Measurements from ENCODE around the gene FCRL6. TPM values are rescaled to one million over a fixed set of nuclear protein-coding genes. Genes with fewer than 3 reads are reported as not detected.

FCRL6 gene
- total and polyA plus RNA-seq, 2 of the 13 experiments (the other 11 are each of a cell fraction or from before 2014, with no cell fraction given): not detected

DNA sequence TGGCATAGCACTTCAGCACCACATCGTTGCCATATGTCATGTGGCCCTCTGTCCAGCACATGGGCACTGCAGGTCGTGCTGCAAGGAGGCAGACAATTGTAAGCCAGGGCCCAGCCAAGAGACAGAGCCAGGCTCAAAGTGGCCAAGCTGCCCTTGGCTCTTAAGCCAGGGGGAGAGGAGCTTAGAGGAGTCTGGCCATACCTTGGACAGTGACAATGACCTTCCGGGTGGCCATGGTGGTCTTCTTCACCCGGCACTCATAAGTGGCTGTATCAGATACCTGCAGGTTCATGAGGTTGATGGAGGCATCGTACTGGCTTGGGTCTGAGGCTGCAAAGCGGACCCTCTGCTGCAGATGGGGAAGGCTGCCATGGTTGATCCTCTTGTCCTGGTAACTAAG lies 55.7 kb downstream of the FCRL6 start (continued):
- no peak for TF ChIP-seq ZNF562 (CRISPR knock-in tag; IDR thresholded peaks at IDR 0.05; ENCODE audit: borderline replicate concordance)

DNA sequence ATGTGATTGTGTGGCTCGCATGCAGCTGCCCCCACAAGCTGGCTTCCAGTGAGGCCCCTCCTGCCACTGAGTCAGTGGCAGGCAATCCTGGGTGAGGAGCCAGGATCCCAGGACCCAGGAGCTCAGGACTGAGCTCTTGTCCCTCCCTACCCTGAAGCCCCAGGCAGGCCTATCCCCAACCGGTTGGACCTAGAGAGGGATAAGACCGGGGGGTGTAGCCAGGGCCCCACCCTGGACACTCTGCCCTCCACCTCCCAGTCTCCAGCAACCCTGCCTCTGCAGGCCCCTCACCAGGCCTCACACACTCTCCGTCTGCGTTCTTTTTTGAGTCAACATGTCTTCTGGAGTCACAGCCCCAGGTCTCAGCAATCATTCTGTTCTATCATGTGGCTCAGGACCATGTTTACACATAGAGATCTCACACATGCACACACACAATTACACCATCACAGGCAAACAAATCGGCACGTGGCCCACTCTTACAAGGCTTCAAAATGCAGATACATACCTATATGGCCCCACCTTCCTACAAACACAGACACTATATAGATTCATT lies 57.7 kb downstream of the FCRL6 start:
- Histone ChIP-seq H3K27me3 (ENCODE audit: control insufficient read depth in 1 of 2, insufficient read depth in 2 of 2, low read length in 2 of 2) (peaks cover 7 to 30% of the 10 kb centered on the region in 2 experiments; a peak in 3 of 5 replicates), H3K79me2 (ENCODE audit: insufficient read depth, low read length) (no peaks in the 10 kb centered on the region), H3K9ac (ENCODE audit: insufficient read depth, low read depth, low read length) (no peak overlapping the region), H3K9me3 (ENCODE audit: low read length) (no peaks in the 10 kb centered on the region), H3K27ac (ENCODE audit: extremely low read length, insufficient read depth, low read length) (no peak overlapping the region), H3K4me2 (ENCODE audit: low read depth, low read length) (no peak overlapping the region), H2AFZ (ENCODE audit: low read length) (no peak overlapping the region), H4K20me1 (ENCODE audit: insufficient read depth, low read length) (no peaks in the 10 kb centered on the region), H3K36me3 (replicated peaks in 1 of 2; ENCODE audit: control insufficient read depth in 1 of 2, insufficient read depth in 2 of 2, low read length in 2 of 2) (no peaks in the 10 kb centered on the region), H3K4me1 (ENCODE audit: insufficient read depth, low read length) (no peaks in the 10 kb centered on the region), H3K4me3 (replicated peaks in 1 of 3; ENCODE audit: insufficient read depth in 1 of 3, low read depth in 2 of 3, low read length in 3 of 3) (no peak overlapping the region)
- ATAC-seq (no peak), DNase-seq (ENCODE audit: low spot score) (no peak), FAIRE-seq (no peak)
- no TSS peak for BruUV-seq (replicated peaks)
- in situ Hi-C loops (cut with HindIII; ENCODE audit: extremely low pct_ligation_motif_present, low pct_unique_long_range_greater_than_20kb): no loop called here
- POLR2A ChIA-PET: no interaction called here
- WGBS (ENCODE audit: low lambda C conversion rate): 3% methylated on average over 5 of the region's 7 CpGs
- CTCF ChIA-PET (ENCODE audit: low intra/inter-chr PET ratio, low total read pairs): no interaction called here
- intact Hi-C loops (cut with micrococcal nuclease; ENCODE audit: unreplicated experiment): no loop called here
- no peak for TF ChIP-seq NKX3-1 (CRISPR knock-in tag; IDR thresholded peaks at IDR 0.05)
- TF ChIP-seq, protein P1, sequence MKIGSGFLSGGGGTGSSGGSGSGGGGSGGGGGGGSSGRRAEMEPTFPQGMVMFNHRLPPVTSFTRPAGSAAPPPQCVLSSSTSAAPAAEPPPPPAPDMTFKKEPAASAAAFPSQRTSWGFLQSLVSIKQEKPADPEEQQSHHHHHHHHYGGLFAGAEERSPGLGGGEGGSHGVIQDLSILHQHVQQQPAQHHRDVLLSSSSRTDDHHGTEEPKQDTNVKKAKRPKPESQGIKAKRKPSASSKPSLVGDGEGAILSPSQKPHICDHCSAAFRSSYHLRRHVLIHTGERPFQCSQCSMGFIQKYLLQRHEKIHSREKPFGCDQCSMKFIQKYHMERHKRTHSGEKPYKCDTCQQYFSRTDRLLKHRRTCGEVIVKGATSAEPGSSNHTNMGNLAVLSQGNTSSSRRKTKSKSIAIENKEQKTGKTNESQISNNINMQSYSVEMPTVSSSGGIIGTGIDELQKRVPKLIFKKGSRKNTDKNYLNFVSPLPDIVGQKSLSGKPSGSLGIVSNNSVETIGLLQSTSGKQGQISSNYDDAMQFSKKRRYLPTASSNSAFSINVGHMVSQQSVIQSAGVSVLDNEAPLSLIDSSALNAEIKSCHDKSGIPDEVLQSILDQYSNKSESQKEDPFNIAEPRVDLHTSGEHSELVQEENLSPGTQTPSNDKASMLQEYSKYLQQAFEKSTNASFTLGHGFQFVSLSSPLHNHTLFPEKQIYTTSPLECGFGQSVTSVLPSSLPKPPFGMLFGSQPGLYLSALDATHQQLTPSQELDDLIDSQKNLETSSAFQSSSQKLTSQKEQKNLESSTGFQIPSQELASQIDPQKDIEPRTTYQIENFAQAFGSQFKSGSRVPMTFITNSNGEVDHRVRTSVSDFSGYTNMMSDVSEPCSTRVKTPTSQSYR (CRISPR knock-in tag; IDR thresholded peaks at IDR 0.05; ENCODE audit: borderline replicate concordance): no peak
- TF ChIP-seq, protein P2, sequence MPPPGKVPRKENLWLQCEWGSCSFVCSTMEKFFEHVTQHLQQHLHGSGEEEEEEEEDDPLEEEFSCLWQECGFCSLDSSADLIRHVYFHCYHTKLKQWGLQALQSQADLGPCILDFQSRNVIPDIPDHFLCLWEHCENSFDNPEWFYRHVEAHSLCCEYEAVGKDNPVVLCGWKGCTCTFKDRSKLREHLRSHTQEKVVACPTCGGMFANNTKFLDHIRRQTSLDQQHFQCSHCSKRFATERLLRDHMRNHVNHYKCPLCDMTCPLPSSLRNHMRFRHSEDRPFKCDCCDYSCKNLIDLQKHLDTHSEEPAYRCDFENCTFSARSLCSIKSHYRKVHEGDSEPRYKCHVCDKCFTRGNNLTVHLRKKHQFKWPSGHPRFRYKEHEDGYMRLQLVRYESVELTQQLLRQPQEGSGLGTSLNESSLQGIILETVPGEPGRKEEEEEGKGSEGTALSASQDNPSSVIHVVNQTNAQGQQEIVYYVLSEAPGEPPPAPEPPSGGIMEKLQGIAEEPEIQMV (CRISPR knock-in tag; IDR thresholded peaks at IDR 0.05; ENCODE audit: low read depth): no peak
- TF ChIP-seq ZNF431 (CRISPR knock-in tag; IDR thresholded peaks at IDR 0.05; ENCODE audit: borderline replicate concordance, low read depth): no peak
- no peak for TF ChIP-seq RORA (CRISPR knock-in tag; IDR thresholded peaks at IDR 0.05)
- no peak for TF ChIP-seq ZNF121 (CRISPR knock-in tag; IDR thresholded peaks at IDR 0.05)
- no peak for TF ChIP-seq CBX2 (IDR thresholded peaks at IDR 0.05; ENCODE audit: low read depth, low read length)
- TF ChIP-seq CBX2 (CRISPR knock-in tag; IDR thresholded peaks at IDR 0.05; ENCODE audit: low read depth): no peak
- no peak for TF ChIP-seq KDM6A (CRISPR knock-in tag; IDR thresholded peaks at IDR 0.05; ENCODE audit: low read depth)
- TF ChIP-seq NCOA1 (CRISPR knock-in tag; IDR thresholded peaks at IDR 0.05): no peak
- TF ChIP-seq, protein P3, sequence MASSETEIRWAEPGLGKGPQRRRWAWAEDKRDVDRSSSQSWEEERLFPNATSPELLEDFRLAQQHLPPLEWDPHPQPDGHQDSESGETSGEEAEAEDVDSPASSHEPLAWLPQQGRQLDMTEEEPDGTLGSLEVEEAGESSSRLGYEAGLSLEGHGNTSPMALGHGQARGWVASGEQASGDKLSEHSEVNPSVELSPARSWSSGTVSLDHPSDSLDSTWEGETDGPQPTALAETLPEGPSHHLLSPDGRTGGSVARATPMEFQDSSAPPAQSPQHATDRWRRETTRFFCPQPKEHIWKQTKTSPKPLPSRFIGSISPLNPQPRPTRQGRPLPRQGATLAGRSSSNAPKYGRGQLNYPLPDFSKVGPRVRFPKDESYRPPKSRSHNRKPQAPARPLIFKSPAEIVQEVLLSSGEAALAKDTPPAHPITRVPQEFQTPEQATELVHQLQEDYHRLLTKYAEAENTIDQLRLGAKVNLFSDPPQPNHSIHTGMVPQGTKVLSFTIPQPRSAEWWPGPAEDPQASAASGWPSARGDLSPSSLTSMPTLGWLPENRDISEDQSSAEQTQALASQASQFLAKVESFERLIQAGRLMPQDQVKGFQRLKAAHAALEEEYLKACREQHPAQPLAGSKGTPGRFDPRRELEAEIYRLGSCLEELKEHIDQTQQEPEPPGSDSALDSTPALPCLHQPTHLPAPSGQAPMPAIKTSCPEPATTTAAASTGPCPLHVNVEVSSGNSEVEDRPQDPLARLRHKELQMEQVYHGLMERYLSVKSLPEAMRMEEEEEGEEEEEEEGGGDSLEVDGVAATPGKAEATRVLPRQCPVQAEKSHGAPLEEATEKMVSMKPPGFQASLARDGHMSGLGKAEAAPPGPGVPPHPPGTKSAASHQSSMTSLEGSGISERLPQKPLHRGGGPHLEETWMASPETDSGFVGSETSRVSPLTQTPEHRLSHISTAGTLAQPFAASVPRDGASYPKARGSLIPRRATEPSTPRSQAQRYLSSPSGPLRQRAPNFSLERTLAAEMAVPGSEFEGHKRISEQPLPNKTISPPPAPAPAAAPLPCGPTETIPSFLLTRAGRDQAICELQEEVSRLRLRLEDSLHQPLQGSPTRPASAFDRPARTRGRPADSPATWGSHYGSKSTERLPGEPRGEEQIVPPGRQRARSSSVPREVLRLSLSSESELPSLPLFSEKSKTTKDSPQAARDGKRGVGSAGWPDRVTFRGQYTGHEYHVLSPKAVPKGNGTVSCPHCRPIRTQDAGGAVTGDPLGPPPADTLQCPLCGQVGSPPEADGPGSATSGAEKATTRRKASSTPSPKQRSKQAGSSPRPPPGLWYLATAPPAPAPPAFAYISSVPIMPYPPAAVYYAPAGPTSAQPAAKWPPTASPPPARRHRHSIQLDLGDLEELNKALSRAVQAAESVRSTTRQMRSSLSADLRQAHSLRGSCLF (CRISPR knock-in tag; IDR thresholded peaks at IDR 0.05; ENCODE audit: borderline replicate concordance): no peak
- no peak for TF ChIP-seq ZNF136 (CRISPR knock-in tag; IDR thresholded peaks at IDR 0.05; ENCODE audit: low read depth)
- no peak for TF ChIP-seq HCFC1 (IDR thresholded peaks at IDR 0.05; ENCODE audit: low read depth, low read length)

All from HepG2 (cell line).